ENCODE data around the gene RHOA. TPM values are rescaled to one million over a fixed set of nuclear protein-coding genes. Genes with fewer than 3 reads are reported as not detected.

RHOA gene
- total and polyA plus RNA-seq, 2 of the 13 experiments (the other 11 are each of a cell fraction or from before 2014, with no cell fraction given), result 131 to 177 TPM

DNA sequence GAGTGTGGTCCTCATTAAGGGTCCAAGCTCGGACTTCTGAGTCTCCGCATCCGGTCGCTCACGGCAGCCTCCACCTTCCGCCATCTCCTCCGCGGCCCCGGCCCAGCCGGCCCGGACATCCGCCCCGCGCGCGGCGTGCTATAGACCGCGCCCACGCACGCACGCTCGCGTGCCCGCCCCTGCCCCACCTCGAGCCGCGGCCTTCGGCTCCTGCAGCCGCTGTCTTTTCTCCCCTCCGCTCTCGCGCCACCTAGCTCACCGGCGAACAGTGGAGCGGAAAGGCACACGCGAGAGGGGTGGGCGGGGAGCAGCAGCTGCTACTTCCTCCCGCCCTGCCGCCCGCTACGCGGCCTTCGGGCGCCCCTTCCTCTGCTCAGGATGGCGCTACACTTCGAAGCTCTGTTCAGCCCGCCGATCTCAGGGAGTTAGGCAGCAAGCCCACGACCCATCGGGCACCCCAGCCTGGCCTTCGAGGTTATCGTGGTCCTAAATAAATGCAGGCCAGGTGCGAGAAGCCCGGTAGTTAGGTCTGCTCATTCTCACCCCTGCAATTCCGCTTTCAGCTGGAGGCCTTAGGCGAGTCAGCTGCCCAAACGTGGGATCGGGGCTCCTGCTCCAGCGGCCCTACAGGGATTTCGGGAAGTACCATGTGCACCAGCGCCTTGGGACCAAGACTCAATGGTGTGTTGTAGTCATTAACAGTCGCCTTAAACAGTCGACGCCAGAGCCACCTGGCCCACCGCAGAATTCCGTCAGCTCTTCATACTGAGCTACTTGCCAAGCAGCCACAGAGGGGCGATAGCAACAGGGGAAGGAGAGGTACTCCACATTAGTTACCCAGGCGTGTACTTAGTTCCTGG lies 71.6 kb downstream of the RHOA start, which contains the start of gene USP4 (continued):
- TF ChIP-seq, protein P1, sequence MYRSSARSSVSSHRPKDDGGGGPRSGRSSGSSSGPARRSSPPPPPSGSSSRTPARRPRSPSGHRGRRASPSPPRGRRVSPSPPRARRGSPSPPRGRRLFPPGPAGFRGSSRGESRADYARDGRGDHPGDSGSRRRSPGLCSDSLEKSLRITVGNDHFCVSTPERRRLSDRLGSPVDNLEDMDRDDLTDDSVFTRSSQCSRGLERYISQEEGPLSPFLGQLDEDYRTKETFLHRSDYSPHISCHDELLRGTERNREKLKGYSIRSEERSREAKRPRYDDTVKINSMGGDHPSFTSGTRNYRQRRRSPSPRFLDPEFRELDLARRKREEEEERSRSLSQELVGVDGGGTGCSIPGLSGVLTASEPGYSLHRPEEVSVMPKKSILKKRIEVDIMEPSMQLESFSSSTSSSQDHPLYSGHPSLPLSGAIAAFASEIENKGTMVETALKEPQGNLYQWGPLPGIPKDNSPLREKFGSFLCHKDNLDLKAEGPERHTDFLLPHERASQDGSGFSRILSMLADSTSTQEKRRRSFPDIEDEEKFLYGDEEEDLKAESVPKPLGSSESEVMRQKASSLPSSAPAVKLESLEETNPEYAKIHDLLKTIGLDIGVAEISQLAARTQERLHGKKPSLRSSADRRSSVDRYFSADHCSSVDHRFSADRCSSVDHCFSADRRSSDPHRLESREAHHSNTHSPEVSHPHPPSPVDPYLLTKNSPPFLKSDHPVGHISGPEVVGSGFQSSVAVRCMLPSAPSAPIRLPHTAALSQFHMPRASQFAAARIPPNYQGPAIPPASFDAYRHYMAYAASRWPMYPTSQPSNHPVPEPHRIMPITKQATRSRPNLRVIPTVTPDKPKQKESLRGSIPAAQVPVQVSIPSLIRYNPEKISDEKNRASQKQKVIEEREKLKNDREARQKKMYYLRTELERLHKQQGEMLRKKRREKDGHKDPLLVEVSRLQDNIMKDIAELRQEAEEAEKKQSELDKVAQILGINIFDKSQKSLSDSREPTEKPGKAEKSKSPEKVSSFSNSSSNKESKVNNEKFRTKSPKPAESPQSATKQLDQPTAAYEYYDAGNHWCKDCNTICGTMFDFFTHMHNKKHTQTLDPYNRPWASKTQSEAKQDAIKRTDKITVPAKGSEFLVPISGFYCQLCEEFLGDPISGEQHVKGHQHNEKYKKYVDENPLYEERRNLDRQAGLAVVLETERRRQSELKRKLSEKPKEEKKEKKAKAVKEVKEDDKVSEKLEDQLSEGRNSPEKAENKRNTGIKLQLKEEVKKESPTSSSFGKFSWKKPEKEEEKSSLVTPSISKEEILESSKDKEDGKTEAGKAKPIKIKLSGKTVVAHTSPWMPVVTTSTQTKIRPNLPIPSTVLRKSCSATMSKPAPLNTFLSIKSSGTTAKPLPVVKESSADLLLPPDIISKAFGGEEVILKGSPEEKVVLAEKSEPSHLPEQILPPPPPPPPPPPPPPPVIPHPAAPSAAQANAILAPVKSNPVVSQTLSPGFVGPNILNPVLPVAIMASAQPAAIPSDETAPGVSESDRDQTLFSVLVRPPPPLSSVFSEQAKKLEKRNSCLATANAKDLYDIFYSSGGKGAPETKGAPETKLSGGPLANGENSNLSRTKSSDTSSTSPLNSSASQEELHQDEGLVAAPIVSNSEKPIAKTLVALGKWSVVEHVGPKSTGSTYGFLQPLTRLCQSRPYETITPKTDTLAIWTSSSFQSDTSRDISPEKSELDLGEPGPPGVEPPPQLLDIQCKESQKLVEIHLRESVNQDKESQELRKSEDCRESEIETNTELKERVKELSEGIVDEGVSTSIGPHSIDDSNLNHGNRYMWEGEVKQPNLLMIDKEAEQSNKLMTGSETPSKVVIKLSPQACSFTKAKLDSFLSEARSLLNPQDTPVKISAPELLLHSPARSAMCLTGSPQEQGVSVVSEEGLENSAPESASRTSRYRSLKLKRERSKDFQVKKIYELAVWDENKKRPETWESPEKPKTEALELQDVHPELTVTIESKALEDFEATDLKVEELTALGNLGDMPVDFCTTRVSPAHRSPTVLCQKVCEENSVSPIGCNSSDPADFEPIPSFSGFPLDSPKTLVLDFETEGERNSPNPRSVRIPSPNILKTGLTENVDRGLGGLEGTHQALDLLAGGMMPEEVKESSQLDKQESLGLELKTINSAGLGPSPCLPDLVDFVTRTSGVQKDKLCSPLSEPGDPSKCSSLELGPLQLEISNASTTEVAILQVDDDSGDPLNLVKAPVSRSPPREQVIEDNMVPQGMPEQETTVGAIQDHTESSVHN (CRISPR knock-in tag; IDR thresholded peaks at IDR 0.05), result peak; percentile 97
- TF ChIP-seq FOXC1 (CRISPR knock-in tag; IDR thresholded peaks at IDR 0.05; ENCODE audit: borderline replicate concordance) (peak; percentile 92), NCOA1 (CRISPR knock-in tag; IDR thresholded peaks at IDR 0.05) (peak; percentile 47; the same call in 1 of the 2 replicates), ETV5 (CRISPR knock-in tag; IDR thresholded peaks at IDR 0.05; ENCODE audit: borderline replicate concordance) (peak; percentile 91), ZNF224 (CRISPR knock-in tag; IDR thresholded peaks at IDR 0.05) (peak; percentile 84), TFDP1 (CRISPR knock-in tag; IDR thresholded peaks at IDR 0.05; ENCODE audit: borderline replicate concordance) (peak; percentile 98), HOXA7 (CRISPR knock-in tag; IDR thresholded peaks at IDR 0.05) (0 out of 2 replicates have a peak, but pooled peaks have one; percentile 78), RAD21 (CRISPR knock-in tag; IDR thresholded peaks at IDR 0.05) (peak; percentile 79), POGK (CRISPR knock-in tag; conservative IDR thresholded peaks at IDR 0.05) (peak; percentile 98), ZNF564 (CRISPR knock-in tag; IDR thresholded peaks at IDR 0.05) (peak; percentile 95), ISL2 (CRISPR knock-in tag; IDR thresholded peaks at IDR 0.05) (peak; percentile 83)
- TF ChIP-seq, protein P2, sequence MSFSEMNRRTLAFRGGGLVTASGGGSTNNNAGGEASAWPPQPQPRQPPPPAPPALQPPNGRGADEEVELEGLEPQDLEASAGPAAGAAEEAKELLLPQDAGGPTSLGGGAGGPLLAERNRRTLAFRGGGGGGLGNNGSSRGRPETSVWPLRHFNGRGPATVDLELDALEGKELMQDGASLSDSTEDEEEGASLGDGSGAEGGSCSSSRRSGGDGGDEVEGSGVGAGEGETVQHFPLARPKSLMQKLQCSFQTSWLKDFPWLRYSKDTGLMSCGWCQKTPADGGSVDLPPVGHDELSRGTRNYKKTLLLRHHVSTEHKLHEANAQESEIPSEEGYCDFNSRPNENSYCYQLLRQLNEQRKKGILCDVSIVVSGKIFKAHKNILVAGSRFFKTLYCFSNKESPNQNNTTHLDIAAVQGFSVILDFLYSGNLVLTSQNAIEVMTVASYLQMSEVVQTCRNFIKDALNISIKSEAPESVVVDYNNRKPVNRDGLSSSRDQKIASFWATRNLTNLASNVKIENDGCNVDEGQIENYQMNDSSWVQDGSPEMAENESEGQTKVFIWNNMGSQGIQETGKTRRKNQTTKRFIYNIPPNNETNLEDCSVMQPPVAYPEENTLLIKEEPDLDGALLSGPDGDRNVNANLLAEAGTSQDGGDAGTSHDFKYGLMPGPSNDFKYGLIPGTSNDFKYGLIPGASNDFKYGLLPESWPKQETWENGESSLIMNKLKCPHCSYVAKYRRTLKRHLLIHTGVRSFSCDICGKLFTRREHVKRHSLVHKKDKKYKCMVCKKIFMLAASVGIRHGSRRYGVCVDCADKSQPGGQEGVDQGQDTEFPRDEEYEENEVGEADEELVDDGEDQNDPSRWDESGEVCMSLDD (CRISPR knock-in tag; IDR thresholded peaks at IDR 0.05; ENCODE audit: borderline replicate concordance), result peak; percentile 82
